Measurements from ENCODE around the gene CCDC122. TPM values are rescaled to one million over a fixed set of nuclear protein-coding genes. Genes with fewer than 3 reads are reported as not detected.

The CCDC122 gene
- total and polyA plus RNA-seq, 9 of the 15 experiments (the other 6 are each of a cell fraction or from before 2014, with no cell fraction given), result not detected

GRCh38 chr13:43924549-43925245 is 45.2 kb upstream of the CCDC122 start:
- H3K4me1 ChIP-seq (replicated peaks in 1 of 2; ENCODE audit: control insufficient read depth in 2 of 2, insufficient read depth in 2 of 2, low read length in 2 of 2), result no peaks in the 10 kb centered on the region
- no peaks in the 10 kb centered on the region for H3K36me3 ChIP-seq (ENCODE audit: control insufficient read depth, insufficient read depth, low read length)
- in situ Hi-C loops (cut with MboI) (loop anchor here (25.0 kb wide), 1 partner anchor 263 kb away; no protein-coding TSS in a partner anchor), intact Hi-C loops (cut with micrococcal nuclease) (no loop called here)
- no peak overlapping the region for H2AFZ ChIP-seq (ENCODE audit: low read depth, low read length)
- no peak overlapping the region for H3K27ac ChIP-seq (ENCODE audit: extremely low read depth, low read depth, low read length)
- no TSS peak for BruUV-seq (replicated peaks)
- TF ChIP-seq ZC3H4 (CRISPR knock-in tag; IDR thresholded peaks at IDR 0.05; ENCODE audit: borderline replicate concordance), result no peak
- no peak for TF ChIP-seq ELF4 (CRISPR knock-in tag; IDR thresholded peaks at IDR 0.05)
- no peak for TF ChIP-seq CREM (IDR thresholded peaks at IDR 0.05; ENCODE audit: low read depth)
- TF ChIP-seq SNAPC5 (CRISPR knock-in tag; IDR thresholded peaks at IDR 0.05), result no peak
- no peak for TF ChIP-seq TGIF2 (CRISPR knock-in tag; IDR thresholded peaks at IDR 0.05)
- no peak for TF ChIP-seq E4F1 (CRISPR knock-in tag; IDR thresholded peaks at IDR 0.05; ENCODE audit: borderline replicate concordance)
- TF ChIP-seq ZNF77 (CRISPR knock-in tag; IDR thresholded peaks at IDR 0.05), result no peak
- TF ChIP-seq, protein P1, sequence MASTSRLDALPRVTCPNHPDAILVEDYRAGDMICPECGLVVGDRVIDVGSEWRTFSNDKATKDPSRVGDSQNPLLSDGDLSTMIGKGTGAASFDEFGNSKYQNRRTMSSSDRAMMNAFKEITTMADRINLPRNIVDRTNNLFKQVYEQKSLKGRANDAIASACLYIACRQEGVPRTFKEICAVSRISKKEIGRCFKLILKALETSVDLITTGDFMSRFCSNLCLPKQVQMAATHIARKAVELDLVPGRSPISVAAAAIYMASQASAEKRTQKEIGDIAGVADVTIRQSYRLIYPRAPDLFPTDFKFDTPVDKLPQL (IDR thresholded peaks at IDR 0.05; ENCODE audit: extremely low read depth, insufficient read length), result no peak
- TF ChIP-seq NEUROD1 (IDR thresholded peaks at IDR 0.05; ENCODE audit: borderline replicate concordance, low read depth, low read length, partially characterized antibody), result no peak
- TF ChIP-seq CXXC5 (CRISPR knock-in tag; IDR thresholded peaks at IDR 0.05), result no peak
- TF ChIP-seq EHMT2 (IDR thresholded peaks at IDR 0.05), result no peak
- no peak for TF ChIP-seq CBX1 (IDR thresholded peaks at IDR 0.05; ENCODE audit: low read depth)
- no peak for TF ChIP-seq IRF9 (tag; IDR thresholded peaks at IDR 0.05)
- TF ChIP-seq HIVEP1 (CRISPR knock-in tag; IDR thresholded peaks at IDR 0.05), result no peak
- no peak for TF ChIP-seq PHB (CRISPR knock-in tag; IDR thresholded peaks at IDR 0.05)
- TF ChIP-seq MTA1 (IDR thresholded peaks at IDR 0.05; ENCODE audit: borderline replicate concordance), result no peak
- TF ChIP-seq RBM17 (IDR thresholded peaks at IDR 0.05; ENCODE audit: borderline replicate concordance, low read depth, low read length), result no peak
- no peak for TF ChIP-seq PPARD (CRISPR knock-in tag; IDR thresholded peaks at IDR 0.05)
- ATAC-seq (no peak), DNase-seq (ENCODE audit: extremely low read depth in 1 of 4, low spot score in 3 of 4) (no peak), FAIRE-seq (no peak)
- WGBS (ENCODE audit: insufficient coverage, low coverage, missing lambda C conversion rate), result 3% methylated on average over 4 of the region's 5 CpGs
- ChIA-PET POLR2A (interaction anchor here (0.6 kb wide), 1 partner anchor 962 kb away, joined by 3 read pairs; no protein-coding TSS in a partner anchor), CTCF (ENCODE audit: low intra/inter-chr PET ratio) (no interaction called here)
- no peaks in the 10 kb centered on the region for H3K79me2 ChIP-seq (ENCODE audit: control insufficient read depth, insufficient read depth, low read length)
- H3K9ac ChIP-seq (ENCODE audit: insufficient read depth in 1 of 2, low read depth in 2 of 2, low read length in 2 of 2), result no peak overlapping the region
- no peaks in the 10 kb centered on the region for H3K9me3 ChIP-seq (replicated peaks; ENCODE audit: control insufficient read depth, insufficient read depth, low read depth, low read length)
- no peaks in the 10 kb centered on the region for H3K9me1 ChIP-seq (ENCODE audit: control insufficient read depth, insufficient read depth, low read length)
- no peak overlapping the region for H3K4me3 ChIP-seq
- H4K20me1 ChIP-seq (replicated peaks; ENCODE audit: control insufficient read depth, insufficient read depth, low read length), result no peaks in the 10 kb centered on the region
- no peaks in the 10 kb centered on the region for H3K27me3 ChIP-seq (ENCODE audit: control insufficient read depth in 2 of 2, insufficient read depth in 2 of 2, low read length in 2 of 2)
- no peak overlapping the region for H3K4me2 ChIP-seq (ENCODE audit: insufficient read depth, low read length)

All from K562 (cell line).